Amniotic stem cell (primary cell): Measurements from ENCODE around the gene OSBPL8.
"Not testable (repeated sequence)": the region's sequence is repeated elsewhere in the genome, so short reads cannot be mapped to it uniquely, and the experiment has no call there.

Experiments
- DNase-seq: peaks from one replicate; lab custom pipeline; 2025; lab: John Stamatoyannopoulos, UW

Gene OSBPL8

DNA sequence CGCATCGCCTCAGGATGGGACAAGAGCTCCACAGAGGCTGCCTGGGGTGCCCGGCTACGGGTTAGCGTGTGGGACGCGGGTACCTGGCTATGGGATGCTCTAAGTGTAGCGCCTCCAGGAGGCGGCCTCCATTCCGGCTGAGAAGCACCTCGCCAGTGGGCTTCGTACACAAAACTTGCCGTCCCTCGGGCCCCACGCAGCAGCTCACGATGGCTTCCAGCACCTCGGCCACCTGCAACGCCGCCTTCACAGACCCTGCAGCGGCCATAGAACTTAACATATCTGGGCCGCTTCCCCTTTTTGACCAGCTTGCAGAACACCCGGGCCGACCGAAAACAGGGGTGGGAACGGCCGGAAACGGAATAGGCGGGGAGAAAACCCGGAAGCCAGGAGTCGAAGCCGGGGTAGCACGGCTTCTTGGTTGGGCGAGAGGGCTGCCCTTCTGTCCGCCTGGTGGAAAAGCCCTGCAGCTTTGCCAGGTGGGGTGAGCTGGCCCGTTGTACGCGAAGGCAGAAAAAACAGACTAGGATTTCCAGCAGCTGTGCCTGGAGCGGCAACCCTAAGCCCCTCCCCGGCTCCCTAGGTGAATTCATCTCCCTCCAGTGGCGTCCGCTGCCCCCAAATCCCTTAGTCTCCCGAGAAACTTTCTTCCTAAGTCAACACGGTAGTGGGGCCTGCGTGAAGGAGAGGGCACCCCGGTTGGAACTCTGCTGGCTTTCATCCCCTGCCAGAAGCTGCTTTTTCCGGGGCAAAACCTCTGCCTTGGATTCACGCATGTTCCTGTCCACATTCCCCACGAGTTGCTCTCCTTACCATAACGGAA, 211.3 kb downstream of the OSBPL8 start, which contains the start of gene BBS10:
Gene BBS10 (minus strand): TSS at position 337 of the 823 bp plus-strand sequence. CDS start 57 bp downstream, at position 280.
- peak; percentile 56 for DNase-seq

DNA sequence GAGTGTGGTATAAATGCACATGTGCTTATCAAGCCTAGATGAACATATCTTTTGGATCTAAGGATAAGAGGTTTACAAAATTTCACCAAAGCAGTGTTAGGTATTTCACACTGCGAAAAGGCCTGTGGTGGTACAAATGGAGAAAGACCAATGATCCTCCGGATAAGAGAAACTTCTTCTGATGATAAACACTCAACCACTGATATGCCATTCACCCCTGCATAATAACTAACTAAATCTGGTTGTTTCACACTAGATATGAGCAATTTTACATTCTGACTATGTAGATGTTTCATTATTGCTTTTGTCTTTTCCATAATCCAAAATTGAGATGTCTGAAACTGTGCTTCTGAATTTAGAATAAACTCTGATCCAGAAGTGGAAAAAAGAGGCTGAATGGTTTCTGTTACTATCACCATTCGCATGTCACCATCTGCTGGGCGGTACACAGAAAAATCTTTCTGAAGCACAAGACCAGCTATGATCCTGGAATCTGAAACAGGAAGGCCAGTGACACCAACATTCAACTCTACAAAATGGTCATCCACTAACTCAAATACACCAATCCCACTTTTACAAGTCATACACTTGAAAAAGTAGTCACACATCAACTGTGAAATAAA, 212.7 kb downstream of the OSBPL8 start:
- peak; percentile 57 for DNase-seq

DNA sequence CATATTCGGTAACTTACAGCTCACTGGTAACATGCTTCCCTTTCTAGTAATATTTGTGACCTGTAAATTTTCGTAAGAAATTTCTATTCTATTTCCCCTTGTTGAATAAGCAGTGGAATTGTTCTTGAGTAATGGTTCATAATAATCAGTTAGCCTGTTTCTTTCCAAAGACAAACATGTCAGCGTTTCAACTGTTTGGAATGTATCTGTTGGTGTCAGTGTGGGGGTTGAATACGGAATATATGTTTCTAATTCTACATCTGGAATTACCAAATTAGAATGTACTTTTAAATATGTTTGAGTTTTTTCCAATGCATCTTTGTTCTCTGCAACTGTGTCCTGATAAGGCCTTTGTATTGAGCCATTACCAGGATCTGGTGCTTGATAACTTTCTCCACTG, 213.3 kb downstream of the OSBPL8 start:
- DNase-seq, result no peak

- DNase-seq, result no peak
Measured at GRCh38 chr12:76345569-76345968, 214.0 kb downstream of the OSBPL8 start.

DNA sequence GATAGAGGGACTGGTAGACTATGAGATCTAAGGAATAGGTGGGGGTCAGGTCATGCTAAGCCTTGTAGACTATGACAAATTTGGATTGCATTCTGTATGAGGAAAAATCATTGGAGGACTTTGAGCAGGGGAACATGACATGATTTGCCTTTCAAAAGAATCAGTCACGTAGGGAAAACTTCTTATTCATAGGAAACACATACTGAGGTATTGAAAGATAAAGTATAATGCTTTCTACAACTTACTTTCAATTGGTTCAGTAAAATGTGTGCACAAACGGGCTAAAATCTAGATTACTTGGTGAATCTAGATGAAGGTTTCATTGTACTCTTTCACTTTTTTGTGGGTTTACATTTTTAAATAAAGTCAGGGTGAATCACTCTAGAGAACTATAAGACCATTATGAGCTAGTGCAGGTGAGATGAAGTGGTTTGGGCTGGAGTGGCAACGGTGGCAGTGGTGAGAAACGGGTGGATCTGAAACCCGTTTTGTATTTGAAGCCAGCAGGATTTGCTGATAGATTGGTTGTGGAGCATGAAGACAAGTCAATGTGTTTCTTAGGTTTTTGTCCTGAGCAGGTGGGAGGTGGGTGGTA, 218.0 kb downstream of the OSBPL8 start:
- DNase-seq, result no peak

GRCh38 chr12:76340680-76341435, 218.7 kb downstream of the OSBPL8 start:
- DNase-seq, result no peak

- no peak for DNase-seq
Measured at GRCh38 chr12:76337583-76337982, 222.0 kb downstream of the OSBPL8 start.

DNA sequence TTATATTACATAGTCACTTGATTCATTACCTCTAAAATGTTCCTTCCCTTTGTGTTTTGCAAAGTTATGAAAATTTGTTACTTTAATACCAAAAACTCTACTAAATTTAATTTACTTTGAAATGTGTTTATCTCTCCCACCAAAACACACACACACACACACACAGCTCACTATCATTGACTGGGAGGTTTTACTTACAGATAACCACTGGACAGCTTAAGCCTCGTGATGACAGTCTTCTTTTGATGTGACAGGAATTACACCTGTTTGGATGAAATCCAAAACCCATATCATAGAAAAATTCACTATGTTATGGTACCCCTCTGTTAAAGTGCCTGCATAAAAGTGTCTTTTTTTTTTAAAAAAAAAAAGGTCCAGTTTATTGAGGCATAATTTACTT, 227.0 kb downstream of the OSBPL8 start:
- DNase-seq, result no peak

DNA sequence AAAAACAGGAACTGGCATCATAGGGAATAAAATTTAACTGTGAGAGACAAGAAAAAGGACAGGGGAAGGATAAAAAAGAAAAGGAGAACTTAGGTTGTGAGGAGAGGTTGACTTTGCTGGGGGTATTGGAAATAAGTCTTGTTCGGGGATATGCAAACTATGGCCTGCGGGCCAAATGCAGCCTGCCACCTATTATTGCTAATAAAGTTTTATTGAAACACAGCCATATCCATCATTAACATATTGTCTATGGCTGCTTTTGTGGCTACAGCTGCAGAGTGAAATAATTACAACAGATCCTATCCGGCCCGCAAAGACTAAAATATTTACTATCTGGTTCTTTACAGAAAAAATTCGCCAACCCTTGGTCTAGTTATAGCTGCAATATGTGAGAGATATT, 230.0 kb downstream of the OSBPL8 start:
- DNase-seq, result no peak

GRCh38 chr12:76329159-76329558, 230.4 kb downstream of the OSBPL8 start:
- peak; percentile 31 for DNase-seq

DNA sequence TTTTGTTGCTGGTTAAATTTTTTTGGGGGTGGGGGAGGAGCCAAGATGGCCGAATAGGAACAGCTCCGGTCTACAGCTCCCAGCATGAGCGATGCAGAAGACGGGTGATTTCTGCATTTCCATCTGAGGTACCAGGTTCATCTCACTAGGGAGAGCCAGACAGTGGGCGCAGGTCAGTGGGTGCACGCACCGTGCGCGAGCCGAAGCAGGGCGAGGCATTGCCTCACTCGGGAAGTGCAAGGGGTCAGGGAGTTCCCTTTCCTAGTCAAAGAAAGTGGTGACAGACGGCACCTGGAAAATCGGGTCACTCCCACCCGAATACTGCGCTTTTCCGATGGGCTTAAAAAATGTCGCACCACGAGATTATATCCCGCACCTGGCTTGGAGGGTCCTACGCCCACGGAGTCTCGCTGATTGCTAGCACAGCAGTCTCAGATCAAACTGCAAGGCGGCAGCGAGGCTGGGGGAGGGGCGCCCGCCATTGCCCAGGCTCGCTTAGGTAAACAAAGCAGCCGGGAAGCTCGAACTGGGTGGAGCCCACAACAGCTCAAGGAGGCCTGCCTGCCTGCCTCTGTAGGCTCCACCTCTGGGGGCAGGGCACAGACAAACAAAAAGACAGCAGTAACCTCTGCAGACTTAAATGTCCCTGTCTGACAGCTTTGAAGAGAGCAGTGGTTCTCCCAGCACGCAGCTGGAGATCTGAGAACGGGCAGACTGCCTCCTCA, 239.8 kb downstream of the OSBPL8 start:
- DNase-seq, result not testable (repeated sequence)

DNA sequence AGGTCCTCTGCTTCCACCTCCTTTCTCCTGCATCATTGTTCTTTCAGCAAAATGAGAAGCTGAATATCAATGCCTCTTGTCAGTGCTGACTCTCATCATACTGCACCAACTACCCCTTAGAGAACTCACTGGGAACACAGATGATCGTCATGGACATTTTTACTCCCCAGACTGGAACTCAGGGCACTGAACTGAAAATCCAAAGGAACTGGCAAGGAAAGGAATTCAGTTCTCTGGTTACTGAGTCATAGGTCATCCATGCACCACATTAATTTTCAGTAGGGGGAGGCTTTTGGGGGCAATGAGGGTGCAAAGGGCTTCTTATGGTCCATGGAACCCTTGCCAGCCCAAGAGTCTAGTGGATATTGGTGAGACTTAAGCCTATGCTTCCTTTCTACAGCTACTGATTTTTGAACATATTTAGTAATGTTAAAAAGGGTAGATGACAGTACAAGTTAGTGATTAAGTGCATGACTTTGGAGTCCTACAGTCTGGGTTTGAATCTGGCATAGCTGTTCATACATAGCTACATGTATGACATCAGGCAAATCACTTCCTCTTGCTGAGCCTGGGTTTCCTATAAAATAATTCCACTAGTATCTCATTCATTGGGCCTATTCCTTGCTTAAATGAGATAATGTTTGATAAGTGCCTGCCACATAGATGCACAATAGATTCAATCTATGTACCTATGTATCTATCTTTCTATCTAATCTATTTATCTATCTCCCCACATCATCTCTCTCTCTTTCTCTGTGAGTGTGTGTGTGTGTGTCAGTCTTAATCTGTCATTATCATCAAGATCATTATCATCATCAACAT, 240.6 kb downstream of the OSBPL8 start:
- DNase-seq, result no peak

- no peak for DNase-seq
Measured at GRCh38 chr12:76317976-76318375, 241.6 kb downstream of the OSBPL8 start.

DNA sequence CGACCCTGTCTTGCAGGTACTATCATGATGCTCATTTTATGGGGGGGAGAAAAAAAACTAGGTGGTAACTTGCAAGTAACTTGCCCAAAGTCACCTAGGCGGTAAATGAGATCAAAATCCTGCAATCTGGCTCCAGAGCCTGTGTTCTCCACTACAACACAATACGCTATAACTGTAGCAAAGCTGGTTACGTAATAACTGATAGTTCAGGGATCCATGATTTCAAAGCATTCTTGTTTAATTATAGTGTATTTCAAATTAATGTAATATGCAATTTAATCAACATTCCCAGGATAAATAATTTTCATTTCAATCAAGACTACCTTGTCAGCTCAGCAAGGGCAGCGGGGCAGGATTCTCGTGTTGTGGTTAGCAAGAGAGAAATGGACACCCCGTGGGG, 243.1 kb downstream of the OSBPL8 start:
- DNase-seq, result no peak

DNA sequence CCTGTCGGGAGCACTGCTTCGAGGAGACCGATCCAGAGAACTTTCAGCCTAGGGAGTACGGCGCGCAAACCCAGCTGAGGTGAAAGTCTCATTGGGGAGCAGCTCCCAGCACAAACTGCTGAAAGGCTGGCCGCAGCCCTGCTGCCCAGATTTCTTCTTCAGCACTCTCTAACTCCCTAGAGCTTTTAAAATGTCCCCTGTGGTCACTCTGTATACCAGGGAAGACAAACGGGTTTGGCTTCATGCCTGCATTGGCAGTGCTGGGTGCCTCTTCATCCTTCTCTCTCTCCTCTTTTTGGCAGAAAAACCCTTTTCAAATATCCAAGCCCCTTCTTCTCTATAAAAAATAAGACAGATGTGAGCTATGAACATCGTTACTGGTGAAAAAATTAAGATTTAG, 246.3 kb downstream of the OSBPL8 start:
- DNase-seq, result no peak

DNA sequence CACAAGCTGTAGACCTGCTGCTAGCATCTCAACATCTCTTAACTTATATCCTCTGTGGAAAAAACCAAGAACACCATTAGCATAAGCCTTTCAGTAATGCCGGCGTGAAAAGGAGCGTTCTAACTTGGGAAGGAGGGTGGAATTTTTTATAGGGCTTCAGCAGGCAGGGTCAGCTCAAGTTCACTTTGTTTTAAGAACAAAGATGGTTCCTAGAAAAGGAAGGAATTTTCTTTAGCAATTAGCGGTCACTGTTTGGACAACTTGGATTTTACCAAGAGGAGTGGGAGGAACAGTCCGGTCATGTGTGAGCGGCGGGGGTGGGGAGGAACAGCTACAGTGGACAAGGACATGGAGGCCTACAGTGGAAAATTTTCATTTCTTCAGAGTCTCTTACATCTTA, 247.3 kb downstream of the OSBPL8 start:
- no peak for DNase-seq

DNA sequence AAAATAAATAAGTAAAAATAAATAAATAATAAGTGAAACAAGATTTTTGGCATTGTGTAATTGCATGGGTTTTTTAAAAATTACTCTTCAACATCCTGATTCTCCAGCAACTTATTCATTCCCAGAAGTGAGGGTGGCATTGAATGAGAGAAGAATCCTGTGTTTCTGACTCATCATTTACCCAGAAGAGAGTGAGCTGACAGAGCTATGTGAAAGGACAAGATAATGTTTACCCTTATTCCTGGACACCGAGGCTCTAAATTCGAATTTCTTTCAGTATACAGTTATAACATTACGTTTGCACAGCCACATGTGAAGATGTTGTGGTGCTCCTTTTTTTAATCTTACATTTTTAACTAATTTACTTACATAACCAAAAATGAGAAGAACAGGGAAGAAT, 247.8 kb downstream of the OSBPL8 start:
- DNase-seq, result no peak

GRCh38 chr12:76310110-76310509, 249.5 kb downstream of the OSBPL8 start:
- no peak for DNase-seq

GRCh38 chr12:76308866-76309265, 250.7 kb downstream of the OSBPL8 start:
- DNase-seq, result no peak

GRCh38 chr12:76307083-76307482, 252.5 kb downstream of the OSBPL8 start:
- no peak for DNase-seq

DNA sequence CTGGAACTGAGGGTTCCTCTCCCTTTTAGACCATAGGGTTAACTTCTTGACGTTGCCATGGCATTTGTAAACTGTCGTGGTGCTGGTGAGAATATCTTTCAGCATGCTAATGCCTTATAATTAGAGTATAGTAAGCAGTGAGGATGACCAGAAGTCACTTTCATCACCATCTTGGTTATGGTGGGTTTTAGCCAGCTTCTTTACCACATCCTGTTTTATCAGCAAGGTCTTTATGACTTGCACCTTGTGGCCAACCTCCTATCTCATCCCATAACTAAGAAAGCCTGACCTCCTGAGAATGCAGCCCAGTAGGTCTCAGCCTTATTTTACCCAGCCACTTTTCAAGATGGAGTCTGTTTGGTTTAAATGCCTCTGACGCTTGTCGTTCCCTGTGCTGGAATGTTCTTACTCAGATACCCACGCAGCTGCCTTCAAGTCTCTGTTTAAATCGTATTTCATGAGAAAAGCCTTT, 255.5 kb downstream of the OSBPL8 start:
- no peak for DNase-seq
